Cerebellar cortex (tissue), 1 donor: ENCODE data around the gene RBKS.
"Not testable (repeated sequence)": the region's sequence is repeated elsewhere in the genome, so short reads cannot be mapped to it uniquely, and the experiment has no call there.

ENCODE experiments used
- DNase-seq: peaks from one replicate; pipeline ENCODE4 v3.0.0-alpha.2; 2015; ENCODE audit warnings: low spot score

Gene RBKS

DNA sequence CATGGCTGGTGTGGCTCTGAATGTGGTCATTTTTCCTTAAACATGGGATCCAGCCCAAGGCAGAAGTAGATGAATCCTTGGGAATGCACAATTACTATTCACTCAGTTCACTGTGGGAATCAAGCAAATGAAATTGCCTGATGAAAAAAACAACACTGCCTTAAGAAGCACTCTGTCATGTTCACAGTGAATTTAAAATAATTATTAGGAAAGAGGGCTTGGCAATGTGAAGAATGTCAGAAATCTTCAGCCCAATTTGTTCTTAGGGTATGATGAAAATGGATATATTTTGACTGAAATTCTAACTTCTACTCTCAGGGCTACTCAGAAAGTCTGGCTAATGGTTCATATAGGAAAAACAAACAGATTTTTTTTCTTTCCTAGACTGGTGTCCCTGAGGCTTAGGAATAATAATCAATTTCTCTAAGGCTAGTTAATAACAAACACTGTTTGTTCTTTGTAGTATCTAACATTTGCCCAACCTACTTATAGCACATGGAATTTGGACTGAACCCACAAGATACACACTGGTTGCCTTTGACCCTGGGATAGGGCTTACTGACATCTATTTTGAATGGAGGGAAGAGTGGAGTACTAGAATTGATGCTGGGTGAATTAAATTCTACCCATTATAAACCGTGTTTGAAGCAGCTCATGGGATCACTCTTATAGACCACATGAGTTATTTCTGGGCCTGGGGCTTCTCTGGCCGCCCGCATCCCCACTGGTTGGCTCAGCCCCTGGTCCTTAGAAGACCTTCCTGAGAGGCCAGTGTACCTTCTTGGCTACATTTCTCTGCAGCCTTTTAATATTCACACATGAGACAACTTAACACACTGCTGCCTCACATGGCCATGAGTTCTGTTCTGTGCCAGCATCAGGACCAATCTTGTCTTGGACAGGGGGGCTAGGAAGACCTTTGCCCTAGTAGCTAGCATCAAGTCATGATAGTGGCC lies 127.0 kb downstream of the RBKS start:
- no peak for DNase-seq

GRCh38 chr2:27756544-27757498 lies 133.4 kb downstream of the RBKS start:
- DNase-seq: no peak

DNA sequence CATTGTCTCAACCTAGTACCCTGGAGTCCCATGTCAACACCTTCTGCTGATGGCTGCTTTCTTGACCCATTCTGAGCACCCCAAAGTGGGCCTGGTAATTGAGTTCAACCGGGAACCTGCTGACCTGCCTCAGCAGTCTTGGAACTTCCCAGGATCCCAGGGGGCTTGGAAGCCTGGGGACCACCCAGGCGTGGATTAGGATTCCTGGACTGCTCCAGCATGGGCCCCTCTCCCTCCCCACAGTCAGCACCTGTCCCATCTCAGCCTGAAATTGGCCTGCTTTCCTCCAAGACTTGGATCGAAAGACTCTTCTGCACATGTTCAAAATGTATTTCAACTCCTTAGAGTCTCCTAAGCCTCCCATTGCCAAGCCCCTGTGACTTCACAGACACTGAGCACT lies 134.1 kb downstream of the RBKS start:
- DNase-seq: no peak

DNA sequence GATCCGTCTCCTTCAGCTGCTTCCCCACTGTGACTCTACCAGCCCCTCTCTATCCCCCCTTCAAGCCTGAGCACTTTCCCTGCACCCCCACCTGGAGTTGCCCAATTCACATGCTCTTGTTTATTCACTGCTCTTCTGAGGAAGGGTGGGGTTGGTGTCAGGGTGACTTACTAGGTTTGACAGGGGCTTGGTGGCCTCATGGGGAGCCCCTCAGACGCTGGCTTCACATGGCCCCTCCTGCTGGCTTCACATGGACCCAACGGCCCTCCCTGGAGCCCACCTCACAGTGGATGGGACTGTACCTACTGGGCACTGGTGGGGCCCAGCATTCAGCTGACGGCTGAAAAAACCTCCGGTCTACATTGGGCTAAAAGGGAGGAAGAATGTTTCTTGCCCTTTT lies 135.4 kb downstream of the RBKS start:
- no peak for DNase-seq

GRCh38 chr2:27754138-27754588 lies 136.0 kb downstream of the RBKS start:
- DNase-seq: peak; percentile 64

- no peak for DNase-seq
These were observed 137.5 kb downstream of the RBKS start for GRCh38 chr2:27752551-27753237.

GRCh38 chr2:27751377-27751776 lies 138.8 kb downstream of the RBKS start:
- no peak for DNase-seq

- not testable (repeated sequence) for DNase-seq
These were observed 141.2 kb downstream of the RBKS start for GRCh38 chr2:27748803-27749554.

DNA sequence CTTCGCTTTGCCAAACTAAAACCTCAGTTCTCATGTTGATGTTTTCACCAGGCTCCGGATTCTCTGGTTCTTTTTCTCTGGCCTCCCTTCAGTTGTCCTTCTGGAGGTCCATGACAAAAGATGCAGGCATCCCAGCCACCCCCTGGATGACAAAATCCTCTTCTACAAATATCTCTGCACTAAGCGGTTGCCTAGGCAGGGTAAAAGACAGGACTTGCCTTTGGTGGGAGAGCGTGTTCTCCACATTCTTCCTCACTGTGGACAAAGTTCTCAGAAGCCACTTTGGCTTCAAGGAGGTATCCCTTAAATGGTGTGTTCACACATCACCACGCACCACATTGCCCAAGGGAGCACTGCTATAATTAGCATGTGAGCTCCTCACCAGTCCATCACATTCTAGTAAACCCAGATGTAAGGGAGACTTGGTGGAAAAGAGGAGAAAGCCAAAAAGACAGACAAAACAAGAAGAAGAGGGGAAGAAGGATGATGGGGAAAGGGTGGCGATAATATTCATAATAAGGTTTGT lies 142.3 kb downstream of the RBKS start:
- DNase-seq: no peak

- no peak for DNase-seq
These were observed 143.9 kb downstream of the RBKS start for GRCh38 chr2:27746325-27746724.

DNA sequence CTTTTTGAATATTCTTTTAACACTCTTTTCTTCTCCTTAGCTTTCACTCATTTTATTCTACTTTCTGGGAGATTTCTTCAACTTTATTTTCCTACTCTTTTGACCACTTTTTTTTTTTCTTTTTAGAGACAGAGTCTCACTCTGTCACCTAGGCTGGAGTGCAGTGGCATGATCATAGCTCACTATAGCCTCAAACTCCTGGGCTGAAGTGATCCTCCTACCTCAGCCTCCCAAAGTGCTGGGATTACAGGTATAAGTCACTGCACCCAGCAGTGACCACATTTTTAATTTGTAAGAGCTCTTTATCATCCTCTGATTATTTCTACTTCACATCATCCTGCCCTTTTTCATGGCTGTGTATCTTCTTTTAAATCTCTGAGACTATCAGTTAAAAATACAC lies 144.7 kb downstream of the RBKS start:
- not testable (repeated sequence) for DNase-seq

GRCh38 chr2:27742571-27742970 lies 147.6 kb downstream of the RBKS start:
- DNase-seq: no peak

DNA sequence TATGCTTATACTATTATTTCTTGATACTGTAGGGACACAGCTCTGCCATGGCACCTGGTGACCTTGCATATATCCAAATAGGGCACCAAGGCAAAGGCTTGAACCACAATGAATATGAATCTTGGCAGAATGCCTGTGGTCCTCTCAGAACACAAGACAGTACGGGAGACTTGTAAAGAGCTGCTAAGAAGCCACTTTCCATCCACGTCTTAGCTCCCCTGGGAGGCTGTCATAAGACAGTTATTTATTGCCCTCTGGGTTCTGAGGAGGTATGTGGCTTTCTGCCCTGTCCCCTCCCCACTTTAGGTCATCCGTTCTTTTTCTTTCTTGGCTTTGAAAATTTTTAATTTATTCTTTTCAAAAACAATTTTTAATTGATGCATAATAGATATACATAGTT lies 148.5 kb downstream of the RBKS start:
- DNase-seq: no peak

- no peak for DNase-seq
These were observed 151.2 kb downstream of the RBKS start for GRCh38 chr2:27739058-27739373.

- no peak for DNase-seq
These were observed 151.7 kb downstream of the RBKS start for GRCh38 chr2:27738349-27739057.

- no peak for DNase-seq
These were observed 152.4 kb downstream of the RBKS start for GRCh38 chr2:27737676-27738348.

GRCh38 chr2:27736890-27737204 lies 153.3 kb downstream of the RBKS start:
- no peak for DNase-seq

DNA sequence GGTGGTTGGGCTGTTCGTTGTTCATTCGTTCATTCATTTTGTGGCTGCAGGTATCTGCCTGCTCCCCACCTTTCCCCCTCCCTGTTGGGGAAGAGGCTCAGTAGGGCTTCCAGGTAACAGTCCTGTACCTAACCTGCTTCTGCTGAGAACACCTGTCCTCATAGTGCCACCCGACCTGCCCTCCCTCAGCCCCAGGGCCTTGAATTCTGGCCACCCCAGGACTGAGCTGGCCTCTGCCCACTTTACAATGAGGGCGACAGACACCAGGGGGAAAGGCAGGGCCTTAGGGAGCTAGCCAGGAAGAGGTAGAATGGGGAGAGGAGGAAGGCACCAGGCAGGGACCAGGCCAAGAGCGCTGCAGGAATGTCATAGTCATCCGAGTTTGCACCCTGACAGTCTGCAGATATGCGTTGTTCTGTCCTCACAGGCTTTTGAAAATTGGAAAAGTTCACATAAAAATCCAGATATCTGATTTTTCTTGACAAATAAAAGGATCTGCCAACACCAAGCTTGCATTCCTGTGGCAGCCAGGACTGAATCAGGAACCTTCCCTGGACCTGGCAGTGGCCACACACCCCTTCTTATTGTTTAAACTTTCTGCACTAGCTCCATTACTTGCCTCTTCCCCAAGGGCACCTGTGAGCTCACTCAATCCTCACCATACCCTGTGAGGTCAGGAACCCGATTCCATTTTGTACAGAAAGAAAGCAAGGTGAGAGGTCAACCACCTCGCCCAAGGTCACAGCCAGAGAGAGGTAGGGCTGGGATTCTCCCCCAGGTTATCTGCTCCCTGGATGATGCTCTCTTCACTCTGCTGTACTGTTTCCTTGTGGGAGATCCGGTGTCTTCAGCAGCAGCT lies 153.9 kb downstream of the RBKS start:
- no peak for DNase-seq

DNA sequence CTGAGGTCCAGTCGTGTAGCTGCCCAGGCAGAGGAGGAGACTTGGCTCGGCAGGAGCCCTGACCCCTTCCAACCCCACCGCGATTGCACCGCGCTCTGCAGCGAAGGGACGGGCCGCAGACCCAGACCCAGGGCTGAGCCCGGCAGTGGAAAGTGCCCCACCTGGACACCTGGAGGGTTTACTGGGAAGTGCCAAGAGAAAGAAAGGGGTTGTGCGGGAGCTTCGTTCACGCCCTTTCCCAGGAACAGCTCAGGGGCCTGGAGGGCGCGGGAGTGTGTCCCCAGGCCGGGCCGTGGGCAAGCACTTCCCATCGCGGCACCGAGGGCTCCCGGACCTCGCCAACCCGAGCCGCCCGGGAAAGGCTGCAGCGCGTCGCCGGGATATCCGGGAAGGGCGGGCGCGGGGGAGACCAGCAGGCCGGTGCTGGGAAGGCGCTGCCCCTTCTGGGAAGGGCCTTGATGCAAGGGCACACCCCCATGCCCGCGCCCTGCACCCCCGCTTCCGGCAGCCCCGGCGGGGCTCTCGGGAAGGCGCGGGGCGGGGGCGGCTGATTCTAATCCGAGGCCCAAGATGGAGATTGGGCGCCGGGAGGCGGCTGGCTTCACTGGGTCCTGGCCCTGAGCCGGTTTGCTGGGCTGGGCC lies 154.8 kb downstream of the RBKS start:
- peak; percentile 23 for DNase-seq
